Stomach (tissue), 4 donors: Measurements from ENCODE around the gene ZNF532.

Source experiments
- CTCF ChIP-seq, 7 experiments: fragments of 450-650 bp in 4 of 7; fragments of 200-600 bp in 3 of 7; sonication (generic) in 3 of 7; IDR thresholded peaks; one replicate each; pipeline ENCODE4 v1.5.1; 2016 to 2019; ENCODE audit warnings: antibody characterized with exemption in 7 of 7, control low read depth in 2 of 7, mild to moderate bottlenecking in 1 of 7
- POLR2A ChIP-seq, 4 donors: fragments of 450-650 bp; IDR thresholded peaks; one replicate each; pipeline ENCODE4 v1.6.1; 2016; ENCODE audit warnings: antibody characterized with exemption in 4 of 4, control low read depth in 2 of 4, mild to moderate bottlenecking in 1 of 4, moderate library complexity in 1 of 4
- POLR2AphosphoS5 ChIP-seq, 3 donors: sonication (generic); formaldehyde crosslinking; IDR thresholded peaks; one replicate each; pipeline ENCODE4 v1.6.1; 2016; ENCODE audit warnings: antibody characterized with exemption in 3 of 3

GRCh38 chr18:58953627-58954026 is 89.0 kb downstream of the ZNF532 start:
- no peak for TF ChIP-seq POLR2A (IDR thresholded peaks at IDR 0.05)
- TF ChIP-seq CTCF (IDR thresholded peaks at IDR 0.05) = no peak
- peak in 1 of 3 donors; percentile 58 for TF ChIP-seq POLR2AphosphoS5 (IDR thresholded peaks at IDR 0.05)
